HCT116 (cell line): ENCODE results near the gene HSF2BP. TPM values are rescaled to one million over a fixed set of nuclear protein-coding genes. Genes with fewer than 3 reads are reported as not detected.

Source experiments
- ATAC-seq: fragments of 200-7000 bp; cut with Tn5 transposase; 2 replicates; pipeline ENCODE4 v1.9.1; 2020; ENCODE audit warnings: mild to moderate bottlenecking, moderate library complexity
- Bru-seq: library from RNA; stranded (reverse); fragments of 400-500 nt; gene quantifications from one replicate; lab custom pipeline; 2021; lab: Mats Ljungman, UMichigan
- BruChase-seq, 2 experiments: library from RNA; stranded (reverse); fragments of 400-500 nt; gene quantifications; one replicate each; lab custom pipeline; 2021; lab: Mats Ljungman, UMichigan
- BruUV-seq: library from RNA; stranded (reverse); fragments of 400-500 nt; replicated peaks from 2 replicates; lab custom pipeline; 2021; lab: Mats Ljungman, UMichigan
- CTCF ChIA-PET: fragments of 300-600 bp; sonication (Branson Sonifier 250); formaldehyde crosslinking; loops from one replicate; lab custom pipeline; 2021; ENCODE audit warnings: antibody characterized with exemption; lab: Charles Lee
- POLR2A ChIA-PET: fragments of 300-600, 350-600 bp; sonication (Branson Sonifier 250); formaldehyde crosslinking; loops from one replicate; lab custom pipeline; 2021; ENCODE audit warnings: antibody characterized with exemption; lab: Charles Lee
- RAD21 ChIA-PET, 2 experiments: fragments of 300-600 bp; sonication (Branson Sonifier 250); formaldehyde crosslinking; loops; one replicate each; lab custom pipeline; 2023; ENCODE audit warnings: low total read pairs in 2 of 2; ENCODE audit not compliant: uncharacterized antibody in 2 of 2, unreplicated experiment in 2 of 2, low non-redundant PET in 1 of 2; lab: Charles Lee
- DNase-seq: peaks from one replicate; pipeline ENCODE4 v3.0.0-alpha.2; 2010; ENCODE audit warnings: low read depth, low spot score
- H2AFZ ChIP-seq: fragments of 200-600 bp; shearing (Covaris generic), sonication (generic); 2 replicates; pipeline ENCODE4 v1.6.1; 2017; ENCODE audit warnings: low read depth, mixed run types, mixed read lengths, antibody characterized with exemption, low read length; ENCODE audit not compliant: poor library complexity, severe bottlenecking
- H3K27ac ChIP-seq: 2 replicates; pipeline ENCODE4 v1.5.1; 2012; ENCODE audit warnings: low read depth, low read length
- H3K27me3 ChIP-seq: fragments of 200-600 bp; sonication (generic); 2 replicates; pipeline ENCODE4 v1.6.1; 2016; ENCODE audit warnings: mixed run types, low read length, mixed read lengths; ENCODE audit not compliant: insufficient read depth
- H3K36me3 ChIP-seq, 2 experiments: fragments of 200-500 bp in 1 of 2; fragments of 200-600 bp in 1 of 2; sonication (Bioruptor generic) in 1 of 2; sonication (generic) in 1 of 2; 2 replicates each; pipeline versions ENCODE4 v1.5.1 to v1.6.1; 2014 to 2016; ENCODE audit warnings: low read length in 2 of 2, inconsistent platforms in 1 of 2, mixed read lengths in 1 of 2, mixed run types in 1 of 2; ENCODE audit not compliant: insufficient read depth in 2 of 2, control insufficient read depth in 1 of 2
- H3K4me1 ChIP-seq, 2 experiments: fragments of 200-600 bp in 1 of 2; sonication (generic) in 1 of 2; 2 replicates each; pipeline versions ENCODE4 v1.5.1 to v1.6.1; 2012 to 2017; ENCODE audit warnings: low read length in 2 of 2, inconsistent platforms in 1 of 2, mild to moderate bottlenecking in 1 of 2, mixed read lengths in 1 of 2, mixed run types in 1 of 2, moderate library complexity in 1 of 2; ENCODE audit not compliant: insufficient read depth in 2 of 2, control insufficient read depth in 1 of 2
- H3K4me2 ChIP-seq: fragments of 200-600 bp; sonication (generic); 2 replicates; pipeline ENCODE4 v1.6.1; 2017; ENCODE audit warnings: mixed run types, low read length, mixed read lengths
- H3K4me3 ChIP-seq, 2 experiments: fragments of 200-600 bp in 1 of 2; sonication (generic) in 1 of 2; replicated peaks in 1 of 2; 2 replicates each; pipeline ENCODE4 v1.5.1; 2011 to 2016; ENCODE audit warnings: low read length in 2 of 2, control low read depth in 1 of 2, low read depth in 1 of 2, mild to moderate bottlenecking in 1 of 2, mixed read lengths in 1 of 2, mixed run types in 1 of 2
- H3K79me2 ChIP-seq: fragments of 200-600 bp; sonication (generic); 2 replicates; pipeline ENCODE4 v1.6.1; 2017; ENCODE audit warnings: mild to moderate bottlenecking, mixed run types, low read length, moderate library complexity, mixed read lengths; ENCODE audit not compliant: insufficient read depth
- H3K9ac ChIP-seq: fragments of 200-600 bp; sonication (generic); 2 replicates; pipeline ENCODE4 v1.6.1; 2016; ENCODE audit warnings: low read length, mixed read lengths
- H3K9me2 ChIP-seq: fragments of 200-600 bp; sonication (generic), shearing (Covaris generic); 2 replicates; pipeline ENCODE4 v1.6.1; 2017; ENCODE audit warnings: mixed run types, mild to moderate bottlenecking, moderate library complexity; ENCODE audit not compliant: insufficient read depth
- H3K9me3 ChIP-seq, 2 experiments: fragments of 200-500 bp in 1 of 2; fragments of 200-600 bp in 1 of 2; sonication (Bioruptor generic) in 1 of 2; sonication (generic) in 1 of 2; 2 replicates each; pipeline ENCODE4 v1.6.1; 2014 to 2017; ENCODE audit warnings: low read length in 2 of 2, mixed read lengths in 2 of 2, inconsistent platforms in 1 of 2, low read depth in 1 of 2, mild to moderate bottlenecking in 1 of 2, mixed run types in 1 of 2, moderate library complexity in 1 of 2; ENCODE audit not compliant: control insufficient read depth in 1 of 2, insufficient read depth in 1 of 2
- H4K20me1 ChIP-seq: fragments of 200-600 bp; sonication (generic), shearing (Covaris generic); 2 replicates; pipeline ENCODE4 v1.6.1; 2017; ENCODE audit warnings: mixed run types, mild to moderate bottlenecking, moderate library complexity; ENCODE audit not compliant: insufficient read depth
- CBX3 ChIP-seq: IDR thresholded peaks from 2 replicates; pipeline ENCODE4 v1.6.1; 2012; ENCODE audit warnings: low read depth
- ELF1 ChIP-seq: IDR thresholded peaks from 2 replicates; pipeline ENCODE4 v1.6.1; 2012; ENCODE audit warnings: low read depth, borderline replicate concordance
- EZH2 ChIP-seq: fragments of 200-600 bp; sonication (generic); IDR thresholded peaks from 2 replicates; pipeline ENCODE4 v1.6.1; 2017; ENCODE audit warnings: antibody characterized with exemption, mixed run types
- EZH2phosphoT487 ChIP-seq: fragments of 200-600 bp; IDR thresholded peaks from 2 replicates; pipeline ENCODE4 v1.6.1; 2018; ENCODE audit warnings: antibody characterized with exemption, borderline replicate concordance
- FOSL1 ChIP-seq: IDR thresholded peaks from 2 replicates; pipeline ENCODE4 v1.6.1; 2012; ENCODE audit warnings: low read depth
- POLR2AphosphoS5 ChIP-seq: IDR thresholded peaks from 2 replicates; pipeline ENCODE4 v1.6.1; 2011; ENCODE audit warnings: mild to moderate bottlenecking, low read depth, low read length, moderate library complexity
- RAD21 ChIP-seq: IDR thresholded peaks from 2 replicates; pipeline ENCODE4 v1.6.1; 2012; ENCODE audit warnings: low read depth, mild to moderate bottlenecking
- SIN3A ChIP-seq: IDR thresholded peaks from 2 replicates; pipeline ENCODE4 v1.6.1; 2012; ENCODE audit warnings: low read depth
- SP1 ChIP-seq: IDR thresholded peaks from 2 replicates; pipeline ENCODE4 v1.6.1; 2012; ENCODE audit warnings: low read depth
- TCF7L2 ChIP-seq: IDR thresholded peaks from 2 replicates; pipeline ENCODE4 v1.7.0; 2011; ENCODE audit warnings: borderline replicate concordance, inconsistent platforms; ENCODE audit not compliant: insufficient read depth, insufficient read length; ENCODE audit errors: extremely low read depth
- YY1 ChIP-seq: IDR thresholded peaks from 2 replicates; pipeline ENCODE4 v1.6.1; 2011; ENCODE audit warnings: low read length, low read depth, moderate library complexity, mild to moderate bottlenecking; ENCODE audit not compliant: insufficient replicate concordance; ENCODE audit errors: extremely low read depth
- ZFX ChIP-seq: fragments of 450-650 bp; IDR thresholded peaks from 2 replicates; pipeline ENCODE4 v1.6.1; 2017
- ZNF274 ChIP-seq: fragments of 200-500 bp; sonication (Bioruptor generic); IDR thresholded peaks from 2 replicates; pipeline ENCODE4 v1.6.1; 2014; ENCODE audit warnings: mild to moderate bottlenecking, low read depth, low read length, inconsistent platforms
- intact Hi-C: fragments of 100-400 bp; cut with micrococcal nuclease; formaldehyde crosslinking; loops from 2 replicates; pipeline ENCODE4 v1.10.0; 2022
- long read RNA-seq: library from polyadenylated mRNA; unstranded; transcript quantifications from one replicate; pipeline ENCODE4 v2.0.0, GENCODE V29; 2021; ENCODE audit not compliant: unreplicated experiment
- polyA plus RNA-seq: library from polyadenylated mRNA; unstranded; fragments of >200 nt; gene quantifications from 2 replicates; pipeline ENCODE4 v1.2.1, GENCODE V29; 2012; ENCODE audit warnings: missing spikeins
- total RNA-seq: library from RNA; stranded (reverse); gene quantifications from one replicate; pipeline ENCODE4 v1.2.1, GENCODE V29; 2021; ENCODE audit not compliant: unreplicated experiment
- TF ChIP-seq, protein P1 (sequence below): IDR thresholded peaks from 2 replicates; pipeline ENCODE4 v1.6.1; 2012; ENCODE audit warnings: low read depth
- TF ChIP-seq, protein P2 (sequence below): IDR thresholded peaks from 2 replicates; pipeline ENCODE4 v1.6.1; 2011; ENCODE audit warnings: mild to moderate bottlenecking, low read length, moderate library complexity; ENCODE audit not compliant: insufficient replicate concordance; ENCODE audit errors: extremely low read depth
- TF ChIP-seq, protein P3 (sequence below): IDR thresholded peaks from 2 replicates; pipeline ENCODE4 v1.6.1; 2012

HSF2BP gene
- total RNA-seq (0.59 TPM), Bru-seq, nascent RNA (percentile 33 among the genes with signal in this experiment), BruChase-seq, experiment 1, labeled RNA remaining after a 6-hour chase (percentile 24 among the genes with signal in this experiment), BruChase-seq, experiment 2, labeled RNA remaining after a 2-hour chase (percentile 26 among the genes with signal in this experiment)
- polyA plus RNA-seq, result 0.47 and 0.56 TPM in 2 replicates
- long read RNA-seq, partial matches to known transcripts, result 2 of 5 reads
- long read RNA-seq, other reads (novel, unspliced or antisense), result 2 of 5 reads

DNA sequence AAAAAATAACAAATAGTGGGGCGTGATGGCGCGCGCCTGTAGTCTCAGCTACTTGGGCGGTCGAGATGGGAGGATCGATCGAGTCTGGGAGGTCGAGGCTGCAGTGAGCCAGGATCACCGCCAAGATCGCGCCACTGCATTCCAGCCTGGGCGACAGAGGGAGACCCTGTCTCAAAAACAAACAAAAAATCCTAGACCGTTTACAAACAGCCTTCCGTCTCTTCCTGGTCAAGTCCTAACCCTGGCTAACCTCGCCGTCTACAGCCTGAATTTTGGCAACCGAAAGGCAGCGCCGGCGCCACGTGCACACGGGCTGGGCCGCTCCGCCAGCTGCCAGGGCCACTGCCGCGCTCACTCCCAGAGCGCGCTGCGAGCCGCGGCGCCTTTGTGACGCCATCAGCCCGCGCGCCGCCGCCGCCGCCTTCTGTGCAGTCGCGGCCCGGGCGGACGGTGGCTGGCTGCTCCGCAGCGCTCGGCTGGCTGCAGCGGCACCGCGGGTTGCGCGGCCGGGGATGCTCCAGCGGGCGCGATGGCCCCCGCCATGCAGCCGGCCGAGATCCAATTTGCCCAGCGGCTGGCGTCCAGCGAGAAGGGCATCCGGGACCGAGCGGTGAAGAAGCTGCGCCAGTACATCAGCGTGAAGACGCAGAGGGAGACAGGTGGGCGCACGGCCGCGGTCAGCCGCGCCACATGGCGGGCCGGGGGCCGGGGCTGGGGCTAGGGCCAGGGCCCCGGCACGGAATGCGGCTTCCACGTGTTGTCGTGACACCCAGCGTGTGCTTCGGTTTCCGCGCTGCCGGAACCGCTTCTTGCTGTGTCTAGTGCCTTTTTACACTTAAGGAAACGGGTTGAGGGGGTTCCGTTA is at the start of gene HSF2BP, which contains the start of gene RRP1B:
HSF2BP (minus strand) TSS at position 353 of the 865 bp plus-strand sequence. CDS start 1,392 bp downstream, outside the sequence.
RRP1B (plus strand) TSS at position 425 of the 865 bp plus-strand sequence; CDS start at position 530, 105 bp downstream.
- Histone ChIP-seq H3K9me2 (no peaks in the 10 kb centered on the region), H3K4me3 (peak within 1 kb of the TSS; percentile 79 to 95), H2AFZ (no peak within 1 kb of the TSS), H3K9me3 (no peaks in the 10 kb centered on the region), H3K4me2 (peak within 1 kb of the TSS; percentile 93), H3K79me2 (peaks cover 50% of the 10 kb centered on the region), H4K20me1 (no peaks in the 10 kb centered on the region), H3K27ac (peak within 1 kb of the TSS; percentile 83), H3K36me3 (peaks cover 15 to 27% of the 10 kb centered on the region in 2 experiments; a peak in 3 of 4 replicates), H3K27me3 (no peaks in the 10 kb centered on the region), H3K9ac (peak within 1 kb of the TSS; percentile 94), H3K4me1 (peaks cover 10 to 25% of the 10 kb centered on the region in 2 experiments)
- POLR2A ChIA-PET, result no interaction called here
- peak; percentile 96 for ATAC-seq
- RAD21 ChIA-PET, result no interaction called here
- peak; percentile 41 for DNase-seq
- intact Hi-C loops, result no loop called here
- BruUV-seq, result TSS peak; percentile 93
- CTCF ChIA-PET, result no interaction called here
- peak; percentile 73 for TF ChIP-seq CBX3
- TF ChIP-seq SIN3A, result peak; percentile 81; the same call in 1 of the 2 replicates
- TF ChIP-seq ZNF274, result no peak
- no peak for TF ChIP-seq FOSL1
- TF ChIP-seq ZFX, result peak; percentile 92
- no peak for TF ChIP-seq ELF1
- no peak for TF ChIP-seq EZH2phosphoT487
- peak; percentile 63 for TF ChIP-seq YY1
- TF ChIP-seq TCF7L2, result peak; percentile 98
- no peak for TF ChIP-seq SP1
- TF ChIP-seq, protein P1, sequence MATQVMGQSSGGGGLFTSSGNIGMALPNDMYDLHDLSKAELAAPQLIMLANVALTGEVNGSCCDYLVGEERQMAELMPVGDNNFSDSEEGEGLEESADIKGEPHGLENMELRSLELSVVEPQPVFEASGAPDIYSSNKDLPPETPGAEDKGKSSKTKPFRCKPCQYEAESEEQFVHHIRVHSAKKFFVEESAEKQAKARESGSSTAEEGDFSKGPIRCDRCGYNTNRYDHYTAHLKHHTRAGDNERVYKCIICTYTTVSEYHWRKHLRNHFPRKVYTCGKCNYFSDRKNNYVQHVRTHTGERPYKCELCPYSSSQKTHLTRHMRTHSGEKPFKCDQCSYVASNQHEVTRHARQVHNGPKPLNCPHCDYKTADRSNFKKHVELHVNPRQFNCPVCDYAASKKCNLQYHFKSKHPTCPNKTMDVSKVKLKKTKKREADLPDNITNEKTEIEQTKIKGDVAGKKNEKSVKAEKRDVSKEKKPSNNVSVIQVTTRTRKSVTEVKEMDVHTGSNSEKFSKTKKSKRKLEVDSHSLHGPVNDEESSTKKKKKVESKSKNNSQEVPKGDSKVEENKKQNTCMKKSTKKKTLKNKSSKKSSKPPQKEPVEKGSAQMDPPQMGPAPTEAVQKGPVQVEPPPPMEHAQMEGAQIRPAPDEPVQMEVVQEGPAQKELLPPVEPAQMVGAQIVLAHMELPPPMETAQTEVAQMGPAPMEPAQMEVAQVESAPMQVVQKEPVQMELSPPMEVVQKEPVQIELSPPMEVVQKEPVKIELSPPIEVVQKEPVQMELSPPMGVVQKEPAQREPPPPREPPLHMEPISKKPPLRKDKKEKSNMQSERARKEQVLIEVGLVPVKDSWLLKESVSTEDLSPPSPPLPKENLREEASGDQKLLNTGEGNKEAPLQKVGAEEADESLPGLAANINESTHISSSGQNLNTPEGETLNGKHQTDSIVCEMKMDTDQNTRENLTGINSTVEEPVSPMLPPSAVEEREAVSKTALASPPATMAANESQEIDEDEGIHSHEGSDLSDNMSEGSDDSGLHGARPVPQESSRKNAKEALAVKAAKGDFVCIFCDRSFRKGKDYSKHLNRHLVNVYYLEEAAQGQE, result no peak
- no peak for TF ChIP-seq EZH2
- TF ChIP-seq RAD21, result no peak
- TF ChIP-seq, protein P2, sequence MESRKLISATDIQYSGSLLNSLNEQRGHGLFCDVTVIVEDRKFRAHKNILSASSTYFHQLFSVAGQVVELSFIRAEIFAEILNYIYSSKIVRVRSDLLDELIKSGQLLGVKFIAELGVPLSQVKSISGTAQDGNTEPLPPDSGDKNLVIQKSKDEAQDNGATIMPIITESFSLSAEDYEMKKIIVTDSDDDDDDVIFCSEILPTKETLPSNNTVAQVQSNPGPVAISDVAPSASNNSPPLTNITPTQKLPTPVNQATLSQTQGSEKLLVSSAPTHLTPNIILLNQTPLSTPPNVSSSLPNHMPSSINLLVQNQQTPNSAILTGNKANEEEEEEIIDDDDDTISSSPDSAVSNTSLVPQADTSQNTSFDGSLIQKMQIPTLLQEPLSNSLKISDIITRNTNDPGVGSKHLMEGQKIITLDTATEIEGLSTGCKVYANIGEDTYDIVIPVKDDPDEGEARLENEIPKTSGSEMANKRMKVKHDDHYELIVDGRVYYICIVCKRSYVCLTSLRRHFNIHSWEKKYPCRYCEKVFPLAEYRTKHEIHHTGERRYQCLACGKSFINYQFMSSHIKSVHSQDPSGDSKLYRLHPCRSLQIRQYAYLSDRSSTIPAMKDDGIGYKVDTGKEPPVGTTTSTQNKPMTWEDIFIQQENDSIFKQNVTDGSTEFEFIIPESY, result no peak
- peak; percentile 84 for TF ChIP-seq POLR2AphosphoS5
- TF ChIP-seq, protein P3, sequence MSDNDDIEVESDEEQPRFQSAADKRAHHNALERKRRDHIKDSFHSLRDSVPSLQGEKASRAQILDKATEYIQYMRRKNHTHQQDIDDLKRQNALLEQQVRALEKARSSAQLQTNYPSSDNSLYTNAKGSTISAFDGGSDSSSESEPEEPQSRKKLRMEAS, result peak; percentile 99
